GM12892 (cell line): Measurements from ENCODE around the gene SPAG4.

ENCODE experiments used
- DNase-seq: peaks from one replicate; pipeline ENCODE4 v3.0.0; 2011; ENCODE audit not compliant: insufficient read length
- FAIRE-seq: peaks from 2 replicates; lab custom pipeline; 2011; peaks lifted over from hg19 to GRCh38; lab: Jason Lieb, UNC
- POLR2A ChIP-seq: IDR thresholded peaks from 2 replicates; pipeline ENCODE4 v1.6.1; 2011; ENCODE audit warnings: low read depth, low read length, control low read depth
- POLR2AphosphoS5 ChIP-seq: IDR thresholded peaks from 2 replicates; pipeline ENCODE4 v1.6.1; 2011; ENCODE audit warnings: low read depth, low read length, control low read depth
- TAF1 ChIP-seq: IDR thresholded peaks from 2 replicates; pipeline ENCODE4 v1.6.1; 2011; ENCODE audit warnings: low read depth, mild to moderate bottlenecking, control low read depth, low read length, borderline replicate concordance

Gene SPAG4

GRCh38 chr20:35586751-35587425, 28.7 kb upstream of the SPAG4 start:
- no peak for TF ChIP-seq POLR2A
- TF ChIP-seq POLR2AphosphoS5: no peak
- TF ChIP-seq TAF1: no peak
- FAIRE-seq: no peak
- no peak for DNase-seq

GRCh38 chr20:35587436-35587835, 28.2 kb upstream of the SPAG4 start:
- TF ChIP-seq POLR2A: no peak
- no peak for TF ChIP-seq TAF1
- no peak for TF ChIP-seq POLR2AphosphoS5
- DNase-seq: no peak
- no peak for FAIRE-seq

GRCh38 chr20:35588397-35588796, 27.2 kb upstream of the SPAG4 start:
- FAIRE-seq: no peak
- no peak for TF ChIP-seq POLR2A
- TF ChIP-seq TAF1: no peak
- no peak for TF ChIP-seq POLR2AphosphoS5

GRCh38 chr20:35592339-35592974, 23.2 kb upstream of the SPAG4 start:
- TF ChIP-seq POLR2A (no peak), POLR2AphosphoS5 (no peak), TAF1 (no peak)
- DNase-seq: no peak
- FAIRE-seq: no peak

More at GRCh38 chr20:35588397-35588796, 27.2 kb upstream of the SPAG4 start:
- no peak for DNase-seq

- no peak for FAIRE-seq
- no peak for DNase-seq
Observed at GRCh38 chr20:35595456-35595855, 20.2 kb upstream of the SPAG4 start.

GRCh38 chr20:35595901-35596300, 19.7 kb upstream of the SPAG4 start:
- FAIRE-seq (no peak), DNase-seq (no peak)
- TF ChIP-seq POLR2AphosphoS5: no peak
- no peak for TF ChIP-seq TAF1
- TF ChIP-seq POLR2A: no peak

More at GRCh38 chr20:35595456-35595855, 20.2 kb upstream of the SPAG4 start:
- TF ChIP-seq POLR2AphosphoS5 (no peak), TAF1 (no peak), POLR2A (no peak)

- FAIRE-seq (no peak), DNase-seq (no peak)
- TF ChIP-seq POLR2A (no peak), TAF1 (no peak), POLR2AphosphoS5 (no peak)
Observed at GRCh38 chr20:35597186-35597585, 18.4 kb upstream of the SPAG4 start.

- TF ChIP-seq TAF1 (no peak), POLR2A (no peak), POLR2AphosphoS5 (no peak)
- FAIRE-seq (no peak), DNase-seq (no peak)
Observed at GRCh38 chr20:35598476-35598875, 17.2 kb upstream of the SPAG4 start.

- TF ChIP-seq TAF1 (no peak), POLR2A (no peak), POLR2AphosphoS5 (no peak)
- DNase-seq (no peak), FAIRE-seq (no peak)
Observed at GRCh38 chr20:35598899-35599775, 16.5 kb upstream of the SPAG4 start.

GRCh38 chr20:35599776-35600120, 15.9 kb upstream of the SPAG4 start:
- FAIRE-seq (no peak), DNase-seq (no peak)
- TF ChIP-seq POLR2AphosphoS5 (no peak), POLR2A (no peak), TAF1 (no peak)
